AG09319 (cell line): ENCODE measurements around the gene FGD6.

ENCODE experiments used
- DNase-seq: peaks from one replicate; pipeline ENCODE4 v3.0.0-alpha.2; 2010; ENCODE audit warnings: low read depth; ENCODE audit errors: extremely low read depth
- CTCF ChIP-seq: IDR thresholded peaks from 2 replicates; pipeline ENCODE4 v1.5.1; 2011; ENCODE audit warnings: low read depth, mild to moderate bottlenecking, inconsistent platforms, low read length, moderate library complexity

The FGD6 gene

GRCh38 chr12:95169368-95169767 is 47.9 kb downstream of the FGD6 start:
- DNase-seq, result no peak
- no peak for TF ChIP-seq CTCF

- DNase-seq, result no peak
- no peak for TF ChIP-seq CTCF
These were observed 48.5 kb downstream of the FGD6 start for GRCh38 chr12:95168746-95169145.

GRCh38 chr12:95164656-95165055 is 52.6 kb downstream of the FGD6 start:
- no peak for TF ChIP-seq CTCF
- DNase-seq, result no peak

GRCh38 chr12:95158919-95159318 is 58.3 kb downstream of the FGD6 start:
- DNase-seq, result no peak
- TF ChIP-seq CTCF, result no peak

GRCh38 chr12:95151821-95152220 is 65.4 kb downstream of the FGD6 start:
- TF ChIP-seq CTCF, result no peak
- no peak for DNase-seq

GRCh38 chr12:95151406-95151805 is 65.9 kb downstream of the FGD6 start:
- no peak for TF ChIP-seq CTCF
- DNase-seq, result no peak

GRCh38 chr12:95150501-95150900 is 66.8 kb downstream of the FGD6 start:
- TF ChIP-seq CTCF, result no peak
- DNase-seq, result no peak

- no peak for TF ChIP-seq CTCF
- DNase-seq, result no peak
These were observed 69.4 kb downstream of the FGD6 start for GRCh38 chr12:95147866-95148265.
